ENCODE measurements around the gene LAP3. TPM values are rescaled to one million over a fixed set of nuclear protein-coding genes. Genes with fewer than 3 reads are reported as not detected.

Gene LAP3
- 10 to 100 TPM; 54.4 to 56.3 (median 55.7) TPM for total RNA-seq (2021; fragmentation: NEBNext Ultra II Directional; extraction: Animal tissue kit (Norgen Biotek cat#: 25700))
- long read RNA-seq, transcript LAP3-201 (13 exons, 2,213 nt) = major isoform, 103 of 119 reads
- long read RNA-seq, partial matches to known transcripts = 11 of 119 reads
- long read RNA-seq, other reads (novel, unspliced or antisense) = 2 of 119 reads

- peak within 1 kb of the TSS; percentile 87 for H3K27ac Mint-ChIP-seq
- peak; percentile 94 for DNase-seq
- peak within 1 kb of the TSS; percentile 97 for H3K4me3 Mint-ChIP-seq
- TF ChIP-seq, protein P1, sequence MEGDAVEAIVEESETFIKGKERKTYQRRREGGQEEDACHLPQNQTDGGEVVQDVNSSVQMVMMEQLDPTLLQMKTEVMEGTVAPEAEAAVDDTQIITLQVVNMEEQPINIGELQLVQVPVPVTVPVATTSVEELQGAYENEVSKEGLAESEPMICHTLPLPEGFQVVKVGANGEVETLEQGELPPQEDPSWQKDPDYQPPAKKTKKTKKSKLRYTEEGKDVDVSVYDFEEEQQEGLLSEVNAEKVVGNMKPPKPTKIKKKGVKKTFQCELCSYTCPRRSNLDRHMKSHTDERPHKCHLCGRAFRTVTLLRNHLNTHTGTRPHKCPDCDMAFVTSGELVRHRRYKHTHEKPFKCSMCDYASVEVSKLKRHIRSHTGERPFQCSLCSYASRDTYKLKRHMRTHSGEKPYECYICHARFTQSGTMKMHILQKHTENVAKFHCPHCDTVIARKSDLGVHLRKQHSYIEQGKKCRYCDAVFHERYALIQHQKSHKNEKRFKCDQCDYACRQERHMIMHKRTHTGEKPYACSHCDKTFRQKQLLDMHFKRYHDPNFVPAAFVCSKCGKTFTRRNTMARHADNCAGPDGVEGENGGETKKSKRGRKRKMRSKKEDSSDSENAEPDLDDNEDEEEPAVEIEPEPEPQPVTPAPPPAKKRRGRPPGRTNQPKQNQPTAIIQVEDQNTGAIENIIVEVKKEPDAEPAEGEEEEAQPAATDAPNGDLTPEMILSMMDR (IDR thresholded peaks at IDR 0.05) = 0 out of 2 replicates have a peak, but pooled peaks have one; percentile 46
- H3K4me1 Mint-ChIP-seq (ENCODE audit: low read depth) = peaks cover 14% of the 10 kb centered on the region
- peaks cover 4% of the 10 kb centered on the region; the same call in 1 of the 2 replicates for H3K36me3 Mint-ChIP-seq (ENCODE audit: low read depth)
- H3K9me3 Mint-ChIP-seq = no peaks in the 10 kb centered on the region
- H3K27me3 Mint-ChIP-seq (ENCODE audit: insufficient read depth) = no peaks in the 10 kb centered on the region; the same call in 1 of the 2 replicates
Measured at GRCh38 chr4:17576932-17577664, at the start of gene LAP3. LAP3 (plus strand) TSS chr4:17577198; CDS start chr4:17577466, 268 bp downstream.

- TF ChIP-seq, protein P1 (IDR thresholded peaks at IDR 0.05) = no peak
- Mint-ChIP-seq H3K9me3 (no peaks in the 10 kb centered on the region), H3K36me3 (ENCODE audit: low read depth) (no peaks in the 10 kb centered on the region), H3K27ac (no peak overlapping the region), H3K4me3 (no peak overlapping the region), H3K4me1 (ENCODE audit: low read depth) (peaks cover 5% of the 10 kb centered on the region; the same call in 1 of the 2 replicates), H3K27me3 (ENCODE audit: insufficient read depth) (peaks cover 30% of the 10 kb centered on the region)
- no peak for DNase-seq
Measured at GRCh38 chr4:17528551-17529165, 48.3 kb upstream of the LAP3 start.

DNA sequence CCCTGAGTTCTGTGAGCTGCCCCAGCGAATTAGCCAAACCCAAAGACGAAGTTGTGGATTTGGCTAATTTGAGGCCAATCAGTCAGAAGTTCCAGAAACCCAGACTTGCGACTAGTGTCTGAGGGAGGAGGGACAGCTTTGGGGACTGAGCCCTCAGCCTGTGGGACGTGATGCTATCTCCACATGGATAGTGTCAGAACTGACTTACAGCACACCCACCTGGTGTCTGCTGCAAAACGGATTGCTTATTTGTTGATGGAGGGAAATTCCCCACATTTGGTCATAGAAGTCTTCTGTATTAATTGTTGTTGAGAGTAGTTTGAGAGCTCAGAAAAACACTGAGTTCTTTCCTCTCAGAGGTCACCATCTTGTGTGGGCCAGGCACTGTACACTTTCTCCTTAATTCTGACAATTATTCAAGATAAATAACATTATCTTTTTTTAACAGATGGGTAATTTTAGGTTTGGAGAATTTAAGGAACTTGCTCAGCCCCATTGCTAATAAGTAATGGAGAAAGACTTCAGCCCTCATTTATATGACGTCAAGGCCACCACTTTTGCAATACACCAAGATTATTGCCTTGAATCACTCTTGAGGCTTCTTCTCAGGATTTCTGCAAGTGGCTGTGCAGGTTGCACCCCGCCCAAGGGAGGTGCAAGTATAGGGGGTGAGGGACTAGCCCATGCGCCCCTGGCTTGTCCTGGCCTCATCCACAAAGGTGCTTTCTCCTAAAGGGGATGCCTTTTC lies 45.3 kb upstream of the LAP3 start:
- H3K27ac Mint-ChIP-seq = no peak overlapping the region
- no peaks in the 10 kb centered on the region for H3K9me3 Mint-ChIP-seq
- H3K27me3 Mint-ChIP-seq (ENCODE audit: insufficient read depth) = peaks cover 18% of the 10 kb centered on the region
- TF ChIP-seq, protein P1 (IDR thresholded peaks at IDR 0.05) = no peak
- no peaks in the 10 kb centered on the region for H3K36me3 Mint-ChIP-seq (ENCODE audit: low read depth)
- DNase-seq = no peak
- peaks cover 12% of the 10 kb centered on the region for H3K4me1 Mint-ChIP-seq (ENCODE audit: low read depth)
- H3K4me3 Mint-ChIP-seq = no peak overlapping the region

DNA sequence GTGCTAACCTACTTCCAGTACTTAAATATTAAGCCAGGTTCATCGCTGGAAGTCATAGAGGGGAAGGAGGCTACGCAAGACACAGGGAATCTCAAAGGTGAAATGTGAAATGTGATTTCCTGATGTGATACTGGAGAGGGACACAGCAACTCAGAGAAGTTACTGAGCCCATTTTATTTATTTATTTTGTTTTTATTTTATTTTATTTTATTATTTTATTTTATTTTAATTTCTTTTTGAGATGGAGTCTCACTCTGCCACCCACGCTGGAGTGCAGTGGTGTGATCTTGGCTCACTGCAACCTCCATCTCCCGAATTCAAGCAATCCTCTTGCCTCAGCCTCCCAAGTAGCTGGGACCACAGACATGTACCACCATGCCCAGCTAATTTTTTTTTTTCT lies 42.3 kb upstream of the LAP3 start:
- H3K27me3 Mint-ChIP-seq (ENCODE audit: insufficient read depth) = peaks cover 7% of the 10 kb centered on the region
- no peaks in the 10 kb centered on the region for H3K36me3 Mint-ChIP-seq (ENCODE audit: low read depth)
- no peak overlapping the region for H3K4me3 Mint-ChIP-seq
- H3K4me1 Mint-ChIP-seq (ENCODE audit: low read depth) = peaks cover 7% of the 10 kb centered on the region; the same call in 1 of the 2 replicates
- DNase-seq = no peak
- H3K9me3 Mint-ChIP-seq = no peaks in the 10 kb centered on the region
- H3K27ac Mint-ChIP-seq = no peak overlapping the region
- TF ChIP-seq, protein P1 (IDR thresholded peaks at IDR 0.05) = no peak

DNA sequence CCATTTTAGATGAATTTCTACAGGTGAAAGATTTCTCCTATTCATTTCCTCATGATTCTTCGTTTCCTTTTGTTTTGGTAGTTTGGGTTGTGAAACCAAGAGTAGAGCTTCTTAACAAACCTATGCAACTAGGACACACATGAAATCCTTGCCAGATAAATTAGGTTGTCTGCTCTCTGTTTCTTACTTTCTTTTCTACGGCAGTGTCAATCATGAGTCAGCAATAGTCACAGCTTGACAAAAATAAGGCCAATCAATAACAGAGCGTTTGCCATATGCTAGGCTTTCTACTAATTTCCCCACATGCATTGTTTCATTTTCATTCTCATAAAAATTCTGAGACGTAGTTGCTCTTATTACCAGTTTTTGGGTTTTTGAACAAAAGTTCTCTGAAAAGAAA lies 41.8 kb upstream of the LAP3 start:
- TF ChIP-seq, protein P1 (IDR thresholded peaks at IDR 0.05) = no peak
- no peaks in the 10 kb centered on the region for H3K36me3 Mint-ChIP-seq (ENCODE audit: low read depth)

More for the DNA sequence above, 41.8 kb upstream of the LAP3 start:
- Mint-ChIP-seq H3K4me1 (ENCODE audit: low read depth) (peaks cover 7% of the 10 kb centered on the region; the same call in 1 of the 2 replicates), H3K4me3 (peak overlapping the region; percentile 47), H3K27ac (no peak overlapping the region), H3K9me3 (no peaks in the 10 kb centered on the region), H3K27me3 (ENCODE audit: insufficient read depth) (peaks cover 10% of the 10 kb centered on the region)
- DNase-seq = no peak
